ENCODE results near the gene FTO. TPM values are rescaled to one million over a fixed set of nuclear protein-coding genes. Genes with fewer than 3 reads are reported as not detected.

FTO gene
- total RNA-seq, 1 experiment from 2014 or later, result 55.0 TPM

GRCh38 chr16:53893731-53894435 lies 189.9 kb downstream of the FTO start:
- DNase-seq (ENCODE audit: unreplicated experiment), result peak; percentile 86
- Mint-ChIP-seq H3K27me3 (ENCODE audit: insufficient read depth, unreplicated experiment) (no peaks in the 10 kb centered on the region), H3K9me3 (ENCODE audit: unreplicated experiment) (no peaks in the 10 kb centered on the region), H3K27ac (ENCODE audit: low read depth, unreplicated experiment) (peak overlapping the region; percentile 78), H3K4me1 (ENCODE audit: insufficient read depth, unreplicated experiment) (peaks cover 16% of the 10 kb centered on the region), H3K4me3 (ENCODE audit: unreplicated experiment) (peak overlapping the region; percentile 19), H3K36me3 (ENCODE audit: insufficient read depth, unreplicated experiment) (peaks cover 6% of the 10 kb centered on the region)
- TF ChIP-seq CTCF (IDR thresholded peaks at IDR 0.05; ENCODE audit: unreplicated experiment), result no peak
- ChIA-PET CTCF (interaction anchor here (0.6 to 3.1 kb wide), 5 partner anchors 121 to 1253 kb away, joined by 3 to 21 read pairs (median 3); no protein-coding TSS in a partner anchor), POLR2A (interaction anchor here (1.0 to 2.1 kb wide), 7 partner anchors 28 to 1036 kb away, joined by 3 to 8 read pairs (median 4); partner anchors contain the start of genes IRX3 and IRX5)
- BruUV-seq (replicated peaks), result no TSS peak
- intact Hi-C loops (cut with micrococcal nuclease), result loop anchor here (2.0 to 10.0 kb wide), 7 partner anchors 121 to 1035 kb away; no protein-coding TSS in a partner anchor

GRCh38 chr16:53894686-53895085 lies 190.7 kb downstream of the FTO start:
- intact Hi-C loops (cut with micrococcal nuclease), result loop anchor here (2.0 to 10.0 kb wide), 5 partner anchors 190 to 738 kb away; no protein-coding TSS in a partner anchor
- BruUV-seq (replicated peaks), result no TSS peak

GRCh38 chr16:53895433-53895832 lies 191.5 kb downstream of the FTO start:
- TF ChIP-seq CTCF (IDR thresholded peaks at IDR 0.05; ENCODE audit: unreplicated experiment), result no peak
- Mint-ChIP-seq H3K27ac (ENCODE audit: low read depth, unreplicated experiment) (no peak overlapping the region), H3K9me3 (ENCODE audit: unreplicated experiment) (no peaks in the 10 kb centered on the region), H3K4me1 (ENCODE audit: insufficient read depth, unreplicated experiment) (peaks cover 16% of the 10 kb centered on the region), H3K36me3 (ENCODE audit: insufficient read depth, unreplicated experiment) (peaks cover 8% of the 10 kb centered on the region), H3K27me3 (ENCODE audit: insufficient read depth, unreplicated experiment) (no peaks in the 10 kb centered on the region), H3K4me3 (ENCODE audit: unreplicated experiment) (no peak overlapping the region)
- BruUV-seq (replicated peaks), result no TSS peak
- ChIA-PET POLR2A (interaction anchor here (1.0 to 2.1 kb wide), 5 partner anchors 14 to 1032 kb away, joined by 3 to 6 read pairs (median 5); partner anchors contain the start of gene IRX3), CTCF (interaction anchor here (1.0 kb wide), 1 partner anchor 152 kb away, joined by 3 read pairs; no protein-coding TSS in a partner anchor)
- intact Hi-C loops (cut with micrococcal nuclease), result loop anchor here (2.0 to 10.0 kb wide), 3 partner anchors 189 to 551 kb away; no protein-coding TSS in a partner anchor
- DNase-seq (ENCODE audit: unreplicated experiment), result no peak

More at GRCh38 chr16:53894686-53895085, 190.7 kb downstream of the FTO start:
- ChIA-PET POLR2A (interaction anchor here (0.7 to 2.1 kb wide), 6 partner anchors 13 to 1035 kb away, joined by 3 to 8 read pairs (median 4); partner anchors contain the start of genes IRX3 and IRX5), CTCF (interaction anchor here (0.8 kb wide), 1 partner anchor 534 kb away, joined by 3 read pairs; no protein-coding TSS in a partner anchor)
- Mint-ChIP-seq H3K4me1 (ENCODE audit: insufficient read depth, unreplicated experiment) (peaks cover 16% of the 10 kb centered on the region), H3K27me3 (ENCODE audit: insufficient read depth, unreplicated experiment) (no peaks in the 10 kb centered on the region), H3K36me3 (ENCODE audit: insufficient read depth, unreplicated experiment) (peaks cover 6% of the 10 kb centered on the region), H3K4me3 (ENCODE audit: unreplicated experiment) (no peak overlapping the region), H3K27ac (ENCODE audit: low read depth, unreplicated experiment) (peak overlapping the region; percentile 78), H3K9me3 (ENCODE audit: unreplicated experiment) (no peaks in the 10 kb centered on the region)
- no peak for TF ChIP-seq CTCF (IDR thresholded peaks at IDR 0.05; ENCODE audit: unreplicated experiment)
- no peak for DNase-seq (ENCODE audit: unreplicated experiment)

GRCh38 chr16:53895851-53896250 lies 191.9 kb downstream of the FTO start:
- H3K4me3 Mint-ChIP-seq (ENCODE audit: unreplicated experiment), result no peak overlapping the region
- ChIA-PET POLR2A (interaction anchor here (1.0 to 1.2 kb wide), 2 partner anchors 16 to 118 kb away, joined by 3 to 6 read pairs; no protein-coding TSS in a partner anchor), CTCF (interaction anchor here (1.0 kb wide), 1 partner anchor 152 kb away, joined by 3 read pairs; no protein-coding TSS in a partner anchor)
- no peak overlapping the region for H3K27ac Mint-ChIP-seq (ENCODE audit: low read depth, unreplicated experiment)
- DNase-seq (ENCODE audit: unreplicated experiment), result no peak
- intact Hi-C loops (cut with micrococcal nuclease), result loop anchor here (2.0 to 10.0 kb wide), 3 partner anchors 189 to 551 kb away; no protein-coding TSS in a partner anchor
- peaks cover 8% of the 10 kb centered on the region for H3K36me3 Mint-ChIP-seq (ENCODE audit: insufficient read depth, unreplicated experiment)
- no peak for TF ChIP-seq CTCF (IDR thresholded peaks at IDR 0.05; ENCODE audit: unreplicated experiment)
- no peaks in the 10 kb centered on the region for H3K27me3 Mint-ChIP-seq (ENCODE audit: insufficient read depth, unreplicated experiment)
- BruUV-seq (replicated peaks), result no TSS peak
- peaks cover 16% of the 10 kb centered on the region for H3K4me1 Mint-ChIP-seq (ENCODE audit: insufficient read depth, unreplicated experiment)
- H3K9me3 Mint-ChIP-seq (ENCODE audit: unreplicated experiment), result no peaks in the 10 kb centered on the region

All from MCF 10A (cell line).